GM18867 (cell line): ENCODE measurements around the gene CRKL.

ENCODE experiments used
- ATAC-seq: cut with Tn5 transposase; IDR thresholded peaks from one replicate; pipeline ENCODE4 v1.9.1; 2021; ENCODE audit warnings: mild to moderate bottlenecking, moderate library complexity; ENCODE audit not compliant: unreplicated experiment

The CRKL gene

DNA sequence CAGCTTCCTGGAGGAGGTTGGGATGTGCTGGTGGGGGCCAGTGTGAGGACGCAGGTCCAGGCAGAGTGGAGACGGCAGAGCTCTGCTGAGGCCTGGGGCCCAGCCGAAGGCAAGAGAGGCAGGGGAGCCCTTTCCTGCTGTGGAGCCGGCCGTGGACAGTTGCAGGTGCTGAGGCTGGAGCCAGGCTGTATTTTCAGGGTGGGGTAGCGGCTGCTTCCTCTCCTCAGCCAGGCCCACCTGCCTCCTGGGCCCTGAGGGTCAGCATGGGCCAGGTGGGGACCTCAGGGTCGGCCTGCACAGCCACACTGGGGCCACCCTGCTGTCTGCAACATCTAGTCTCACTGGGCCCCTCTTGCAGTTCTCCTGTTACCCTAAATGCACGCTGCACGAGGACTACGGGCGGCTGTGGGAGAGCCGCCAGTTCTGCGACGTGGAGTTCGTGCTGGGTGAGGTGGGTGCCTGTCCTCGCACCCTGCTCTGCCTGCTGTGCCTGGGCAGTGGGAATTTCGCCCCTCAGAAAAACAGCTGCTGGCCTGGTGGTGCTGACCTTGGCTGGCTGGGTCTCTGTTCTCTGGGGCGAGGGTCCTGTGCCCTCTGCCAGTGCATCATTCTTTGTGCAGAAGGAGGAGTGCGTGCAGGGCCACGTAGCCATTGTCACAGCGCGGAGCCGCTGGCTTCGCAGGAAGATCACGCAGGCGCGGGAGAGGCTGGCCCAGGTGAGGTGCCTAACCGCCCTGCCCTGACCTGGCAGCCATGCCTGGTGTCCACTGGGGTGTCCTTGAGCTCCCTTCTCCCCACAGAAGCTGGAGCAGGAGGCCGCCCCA is 76.3 kb downstream of the CRKL start:
- no peak for ATAC-seq

GRCh38 chr22:20994128-20994901 is 77.1 kb downstream of the CRKL start:
- ATAC-seq = no peak

- no peak for ATAC-seq
Measured at GRCh38 chr22:20994902-20995241, 77.7 kb downstream of the CRKL start.

DNA sequence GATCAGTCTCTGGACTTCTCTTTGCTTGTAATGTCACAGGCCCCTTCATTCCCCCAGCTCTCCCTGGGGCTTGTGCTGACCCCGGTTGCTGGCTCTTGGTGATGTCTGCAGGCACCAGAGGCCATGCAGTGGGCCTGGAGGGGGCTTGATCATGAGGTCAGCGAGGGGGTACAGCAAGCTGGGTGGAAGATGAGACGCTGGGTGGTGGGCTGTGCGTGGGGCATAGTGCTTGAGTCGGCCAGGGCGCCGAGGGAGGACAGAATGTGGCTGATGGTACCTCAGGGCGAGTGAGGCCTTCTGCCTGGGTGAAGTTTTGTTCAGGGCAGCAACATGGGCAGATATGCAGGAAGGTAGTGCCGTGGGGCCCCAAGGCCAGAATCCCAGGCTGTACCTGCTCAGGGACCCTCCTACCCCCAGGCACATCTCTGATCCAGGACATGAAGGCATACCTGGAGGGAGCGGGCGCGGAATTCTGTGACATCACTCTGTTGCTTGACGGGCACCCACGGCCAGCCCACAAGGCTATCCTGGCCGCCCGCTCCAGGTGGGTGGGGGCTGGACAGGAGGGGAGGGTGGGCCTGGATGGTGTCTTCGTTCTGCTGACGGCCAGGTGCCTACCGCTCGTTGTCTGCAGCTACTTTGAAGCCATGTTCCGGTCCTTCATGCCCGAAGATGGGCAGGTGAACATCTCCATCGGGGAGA is 78.3 kb downstream of the CRKL start:
- no peak for ATAC-seq

DNA sequence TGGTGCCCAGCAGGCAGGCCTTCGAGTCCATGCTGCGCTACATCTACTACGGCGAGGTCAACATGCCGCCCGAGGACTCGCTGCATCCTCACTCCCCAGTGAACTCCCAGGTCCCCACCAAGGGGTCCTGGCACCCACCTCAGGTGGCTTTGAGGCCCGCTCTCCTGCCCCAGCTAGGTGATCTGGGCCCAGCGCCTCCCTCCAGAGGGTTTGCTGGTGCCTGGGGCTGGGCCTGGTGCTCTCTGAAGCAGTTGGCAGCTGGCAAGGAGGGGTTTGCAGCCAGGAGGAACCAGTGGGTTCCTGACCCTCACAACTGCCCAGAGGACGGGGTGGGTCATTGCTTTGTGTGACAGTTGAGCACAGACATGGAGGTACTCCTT is 78.8 kb downstream of the CRKL start:
- ATAC-seq = no peak

DNA sequence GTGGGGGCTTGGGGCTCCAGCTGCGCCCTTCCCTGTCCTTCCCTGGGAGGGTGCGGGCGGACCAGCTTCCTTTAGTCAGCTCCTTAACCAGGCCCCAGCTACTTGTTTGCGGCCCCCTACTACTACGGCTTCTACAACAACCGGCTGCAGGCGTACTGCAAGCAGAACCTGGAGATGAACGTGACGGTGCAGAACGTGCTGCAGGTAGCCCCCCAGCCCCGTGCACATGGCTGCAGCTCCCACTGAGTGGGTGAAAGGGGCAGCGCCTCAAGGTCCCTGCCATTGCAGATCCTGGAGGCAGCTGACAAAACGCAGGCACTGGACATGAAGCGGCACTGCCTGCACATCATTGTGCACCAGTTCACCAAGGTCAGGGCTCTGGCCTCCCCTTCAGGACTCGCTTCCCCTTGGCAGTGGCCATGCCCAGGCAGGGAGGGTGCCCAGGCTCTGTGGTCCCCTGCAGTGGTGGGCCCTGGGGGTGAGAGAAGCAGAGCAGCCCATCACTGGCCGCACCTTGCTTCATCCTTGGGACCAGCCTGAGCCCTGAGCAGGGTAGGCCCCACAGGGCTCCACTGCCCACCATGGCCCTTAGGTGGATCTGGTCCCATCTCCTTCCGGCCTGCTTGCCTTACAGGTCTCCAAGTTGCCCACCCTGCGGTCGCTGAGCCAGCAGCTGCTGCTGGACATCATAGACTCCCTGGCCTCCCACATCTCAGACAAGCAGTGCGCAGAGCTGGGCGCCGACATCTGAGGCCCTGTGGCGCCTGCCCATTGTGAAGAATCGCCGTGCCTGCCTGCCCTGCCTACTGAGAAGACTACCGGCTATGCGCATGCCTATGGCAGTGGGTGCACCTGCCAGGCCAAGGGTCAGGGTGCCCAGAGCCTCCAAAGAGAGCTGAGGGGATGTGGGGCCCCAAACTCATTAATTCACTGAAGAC is 79.7 kb downstream of the CRKL start:
- ATAC-seq = no peak

GRCh38 chr22:20997536-20998257 is 80.5 kb downstream of the CRKL start:
- no peak for ATAC-seq

GRCh38 chr22:20998411-20999336 is 81.5 kb downstream of the CRKL start:
- ATAC-seq = no peak

GRCh38 chr22:20999350-21000206 is 82.4 kb downstream of the CRKL start:
- ATAC-seq = no peak

DNA sequence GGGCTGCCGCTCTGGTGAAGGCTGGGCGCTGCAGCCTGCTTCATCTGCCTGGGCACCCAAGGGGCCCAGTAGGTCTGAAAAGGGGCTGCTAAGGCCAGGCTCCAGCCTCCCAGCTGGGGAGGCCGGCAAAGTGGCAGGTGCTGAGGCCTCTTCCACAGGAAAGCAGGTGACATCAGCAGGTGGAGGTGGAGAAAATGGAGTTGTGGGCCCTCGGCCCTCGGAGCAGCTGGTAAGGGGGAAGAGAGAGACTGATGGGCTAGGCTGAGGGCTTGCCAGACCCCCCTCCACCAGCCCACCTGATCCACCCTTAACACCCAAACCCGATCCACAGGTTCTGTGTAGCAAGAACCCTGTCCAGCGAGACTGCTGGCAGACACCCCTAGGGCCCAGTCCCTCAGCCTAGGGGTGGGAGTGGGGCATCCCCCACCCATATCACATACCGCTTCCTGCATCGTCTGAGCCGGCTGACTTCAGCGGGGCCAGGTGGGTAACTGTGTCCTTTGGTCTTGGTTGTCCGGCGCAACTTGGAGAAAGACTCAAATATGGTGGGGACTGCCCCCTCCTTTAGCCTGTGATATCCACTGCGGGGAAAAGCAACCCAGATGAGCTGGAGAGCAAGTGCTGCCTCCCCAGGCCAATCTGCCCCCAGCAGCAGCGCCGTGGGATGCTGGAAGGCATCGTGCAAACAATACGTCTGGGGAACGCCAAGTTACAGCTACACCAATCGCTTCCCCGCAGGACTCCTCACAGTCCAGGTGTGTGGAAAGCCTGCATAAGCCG is 83.2 kb downstream of the CRKL start:
- no peak for ATAC-seq

- ATAC-seq = peak; percentile 2
Measured at GRCh38 chr22:21000987-21001600, 83.9 kb downstream of the CRKL start.

DNA sequence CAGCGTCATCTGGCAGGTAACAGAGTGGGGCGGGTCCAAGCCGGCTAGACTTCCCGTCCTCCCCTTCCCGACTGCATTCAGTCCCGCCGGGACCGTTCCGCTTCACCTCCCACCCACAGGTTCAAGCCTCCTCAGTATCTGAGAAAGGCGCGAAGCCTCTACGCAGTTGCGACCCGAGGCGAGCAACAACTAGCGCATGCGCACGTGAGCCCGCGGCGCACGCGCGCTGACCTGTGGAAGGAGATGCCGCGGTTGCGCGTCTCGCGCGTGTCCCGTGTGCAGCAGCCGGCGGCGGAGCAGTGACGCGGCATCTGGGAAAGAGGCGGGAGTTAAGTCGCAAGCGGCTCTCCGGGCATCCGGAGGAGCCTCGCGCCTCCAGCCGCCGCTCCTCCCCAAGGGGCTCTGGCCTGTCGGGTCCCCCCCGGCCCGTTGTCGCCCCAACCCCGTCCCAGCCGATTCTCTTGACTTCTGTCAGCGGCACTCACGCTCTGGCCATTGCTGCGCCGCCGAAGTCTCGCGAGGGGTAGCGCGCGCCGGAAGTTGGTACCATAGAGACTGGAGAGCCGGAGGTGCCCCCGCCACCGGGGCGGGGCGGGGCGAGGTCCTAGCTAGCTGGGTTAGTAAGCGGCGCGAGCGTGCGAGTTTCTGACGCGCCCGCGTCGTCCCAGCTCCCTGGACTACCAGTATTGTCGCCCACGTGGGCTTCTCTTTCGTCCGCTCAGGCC is 84.6 kb downstream of the CRKL start, which contains the start of gene THAP7:
Gene THAP7 (minus strand): TSS at position 518 of the 725 bp plus-strand sequence. CDS start 207 bp downstream, at position 311.
- peak; percentile 85 for ATAC-seq
